ENCODE measurements around the gene TNFRSF18. TPM values are rescaled to one million over a fixed set of nuclear protein-coding genes. Genes with fewer than 3 reads are reported as not detected.

TNFRSF18 gene
- polyA plus RNA-seq, 1 donor (not counting 4 experiments of a cell fraction or from before 2014, with no cell fraction given) = 0.21 TPM

GRCh38 chr1:1157033-1157365 is 49.4 kb downstream of the TNFRSF18 start:
- H3K27me3 ChIP-seq (ENCODE audit: control insufficient read depth, extremely low read depth, insufficient read depth, low read length) = no peaks in the 10 kb centered on the region
- FAIRE-seq (no peak), DNase-seq (ENCODE audit: low read depth, low spot score) (no peak)
- peaks cover 12% of the 10 kb centered on the region for H3K4me1 ChIP-seq (ENCODE audit: control insufficient read depth, extremely low read depth, insufficient read depth, low read length)
- H3K9me1 ChIP-seq (ENCODE audit: control insufficient read depth, extremely low read depth, insufficient read depth, low read length) = no peaks in the 10 kb centered on the region
- H3K36me3 ChIP-seq (ENCODE audit: control insufficient read depth in 2 of 2, extremely low read depth in 1 of 2, insufficient read depth in 2 of 2, low read length in 2 of 2) = no peaks in the 10 kb centered on the region
- no peak overlapping the region for H2AFZ ChIP-seq (ENCODE audit: control insufficient read depth, low read length)
- no peaks in the 10 kb centered on the region for H4K20me1 ChIP-seq (ENCODE audit: control insufficient read depth, extremely low read depth, insufficient read depth, low read length)
- H3K4me3 ChIP-seq (ENCODE audit: control insufficient read depth in 2 of 3, extremely low read depth in 1 of 3, insufficient read depth in 2 of 3, low read depth in 1 of 3, low read length in 3 of 3) = no peak overlapping the region
- no peak for TF ChIP-seq CTCF (optimal IDR thresholded peaks at IDR 0.05 in 1 of 3, IDR thresholded peaks at IDR 0.05 in 1 of 3, conservative IDR thresholded peaks at IDR 0.05 in 1 of 3; ENCODE audit: extremely low read depth in 1 of 3, insufficient read depth in 2 of 3, low read length in 3 of 3)
- TF ChIP-seq EZH2 (IDR thresholded peaks at IDR 0.05; ENCODE audit: low read length) = no peak
- H3K79me2 ChIP-seq (ENCODE audit: control insufficient read depth, insufficient read depth, low read length) = no peaks in the 10 kb centered on the region
- H3K27ac ChIP-seq (ENCODE audit: control insufficient read depth, insufficient read depth, low read length) = no peak overlapping the region
- dilution Hi-C loops (cut with MboI; ENCODE audit: extremely low pct_ligation_motif_present, low sequenced_read_pairs) = no loop called here
- H3K4me2 ChIP-seq (ENCODE audit: control insufficient read depth, extremely low read depth, insufficient read depth, low read depth, low read length) = no peak overlapping the region
- peaks cover 2% of the 10 kb centered on the region for H3K9me3 ChIP-seq (ENCODE audit: control insufficient read depth, low read depth, low read length)
- H3K9ac ChIP-seq (ENCODE audit: control insufficient read depth, extremely low read depth, insufficient read depth, low read length) = no peak overlapping the region

GRCh38 chr1:1156140-1157032 is 50.0 kb downstream of the TNFRSF18 start:
- H3K4me1 ChIP-seq (ENCODE audit: control insufficient read depth, extremely low read depth, insufficient read depth, low read length) = peaks cover 12% of the 10 kb centered on the region
- TF ChIP-seq CTCF (optimal IDR thresholded peaks at IDR 0.05 in 1 of 3, IDR thresholded peaks at IDR 0.05 in 1 of 3, conservative IDR thresholded peaks at IDR 0.05 in 1 of 3; ENCODE audit: extremely low read depth in 1 of 3, insufficient read depth in 2 of 3, low read length in 3 of 3) (no peak), EZH2 (IDR thresholded peaks at IDR 0.05; ENCODE audit: low read length) (no peak)
- FAIRE-seq (no peak), DNase-seq (ENCODE audit: low read depth, low spot score) (no peak)
- no peaks in the 10 kb centered on the region for H3K79me2 ChIP-seq (ENCODE audit: control insufficient read depth, insufficient read depth, low read length)
- H4K20me1 ChIP-seq (ENCODE audit: control insufficient read depth, extremely low read depth, insufficient read depth, low read length) = no peaks in the 10 kb centered on the region
- no peak overlapping the region for H3K4me2 ChIP-seq (ENCODE audit: control insufficient read depth, extremely low read depth, insufficient read depth, low read depth, low read length)
- H3K9ac ChIP-seq (ENCODE audit: control insufficient read depth, extremely low read depth, insufficient read depth, low read length) = no peak overlapping the region
- peaks cover 2% of the 10 kb centered on the region for H3K9me3 ChIP-seq (ENCODE audit: control insufficient read depth, low read depth, low read length)
- H3K27me3 ChIP-seq (ENCODE audit: control insufficient read depth, extremely low read depth, insufficient read depth, low read length) = no peaks in the 10 kb centered on the region
- H3K9me1 ChIP-seq (ENCODE audit: control insufficient read depth, extremely low read depth, insufficient read depth, low read length) = no peaks in the 10 kb centered on the region
- no peak overlapping the region for H2AFZ ChIP-seq (ENCODE audit: control insufficient read depth, low read length)
- no peak overlapping the region for H3K4me3 ChIP-seq (ENCODE audit: control insufficient read depth in 2 of 3, extremely low read depth in 1 of 3, insufficient read depth in 2 of 3, low read depth in 1 of 3, low read length in 3 of 3)
- dilution Hi-C loops (cut with MboI; ENCODE audit: extremely low pct_ligation_motif_present, low sequenced_read_pairs) = no loop called here
- H3K36me3 ChIP-seq (ENCODE audit: control insufficient read depth in 2 of 2, extremely low read depth in 1 of 2, insufficient read depth in 2 of 2, low read length in 2 of 2) = no peaks in the 10 kb centered on the region
- no peak overlapping the region for H3K27ac ChIP-seq (ENCODE audit: control insufficient read depth, insufficient read depth, low read length)

Measured in keratinocyte (primary cell).